ENCODE data around the gene CGNL1.

Gene CGNL1

GRCh38 chr15:57507111-57507510 lies 130.8 kb downstream of the CGNL1 start (continued):
- TF ChIP-seq ZNF530 (tag by site-specific recombination; IDR thresholded peaks at IDR 0.05; ENCODE audit: low read depth) (no peak), ZNF837 (tag by site-specific recombination; IDR thresholded peaks at IDR 0.05) (no peak), ZNF529 (tag by site-specific recombination; IDR thresholded peaks at IDR 0.05; ENCODE audit: insufficient replicate concordance) (no peak), GLIS1 (tag by site-specific recombination; IDR thresholded peaks at IDR 0.05) (no peak), ZNF366 (tag by site-specific recombination; conservative IDR thresholded peaks at IDR 0.05) (no peak), CTCF (tag by site-specific recombination; IDR thresholded peaks at IDR 0.05) (no peak), ZNF404 (tag by site-specific recombination; IDR thresholded peaks at IDR 0.05) (no peak)
- TF ChIP-seq, protein P1, sequence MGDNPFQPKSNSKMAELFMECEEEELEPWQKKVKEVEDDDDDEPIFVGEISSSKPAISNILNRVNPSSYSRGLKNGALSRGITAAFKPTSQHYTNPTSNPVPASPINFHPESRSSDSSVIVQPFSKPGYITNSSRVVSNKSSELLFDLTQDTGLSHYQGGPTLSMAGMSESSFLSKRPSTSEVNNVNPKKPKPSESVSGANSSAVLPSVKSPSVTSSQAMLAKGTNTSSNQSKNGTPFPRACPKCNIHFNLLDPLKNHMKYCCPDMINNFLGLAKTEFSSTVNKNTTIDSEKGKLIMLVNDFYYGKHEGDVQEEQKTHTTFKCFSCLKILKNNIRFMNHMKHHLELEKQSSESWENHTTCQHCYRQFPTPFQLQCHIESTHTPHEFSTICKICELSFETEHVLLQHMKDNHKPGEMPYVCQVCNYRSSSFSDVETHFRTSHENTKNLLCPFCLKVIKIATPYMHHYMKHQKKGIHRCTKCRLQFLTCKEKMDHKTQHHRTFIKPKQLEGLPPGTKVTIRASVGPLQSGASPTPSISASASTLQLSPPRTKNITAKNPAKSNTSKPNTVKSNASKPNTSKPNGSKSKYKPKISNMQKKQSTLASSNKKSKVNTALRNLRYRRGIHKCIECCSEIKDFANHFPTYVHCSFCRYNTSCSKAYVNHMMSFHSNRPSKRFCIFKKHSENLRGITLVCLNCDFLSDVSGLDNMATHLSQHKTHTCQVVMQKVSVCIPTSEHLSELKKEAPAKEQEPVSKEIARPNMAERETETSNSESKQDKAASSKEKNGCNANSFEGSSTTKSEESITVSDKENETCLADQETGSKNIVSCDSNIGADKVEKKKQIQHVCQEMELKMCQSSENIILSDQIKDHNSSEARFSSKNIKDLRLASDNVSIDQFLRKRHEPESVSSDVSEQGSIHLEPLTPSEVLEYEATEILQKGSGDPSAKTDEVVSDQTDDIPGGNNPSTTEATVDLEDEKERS (tag by site-specific recombination; IDR thresholded peaks at IDR 0.05) = no peak

- TF ChIP-seq ZNF830 (tag by site-specific recombination; IDR thresholded peaks at IDR 0.05; ENCODE audit: low read depth) (no peak), EGR2 (tag by site-specific recombination; IDR thresholded peaks at IDR 0.05; ENCODE audit: low read depth) (no peak), ZNF266 (tag by site-specific recombination; IDR thresholded peaks at IDR 0.05; ENCODE audit: low read depth) (no peak), ZNF23 (tag by site-specific recombination; IDR thresholded peaks at IDR 0.05; ENCODE audit: borderline replicate concordance) (no peak), ZNF513 (tag by site-specific recombination; IDR thresholded peaks at IDR 0.05) (no peak)
Observed at GRCh38 chr15:57509126-57509525, 132.8 kb downstream of the CGNL1 start.

DNA sequence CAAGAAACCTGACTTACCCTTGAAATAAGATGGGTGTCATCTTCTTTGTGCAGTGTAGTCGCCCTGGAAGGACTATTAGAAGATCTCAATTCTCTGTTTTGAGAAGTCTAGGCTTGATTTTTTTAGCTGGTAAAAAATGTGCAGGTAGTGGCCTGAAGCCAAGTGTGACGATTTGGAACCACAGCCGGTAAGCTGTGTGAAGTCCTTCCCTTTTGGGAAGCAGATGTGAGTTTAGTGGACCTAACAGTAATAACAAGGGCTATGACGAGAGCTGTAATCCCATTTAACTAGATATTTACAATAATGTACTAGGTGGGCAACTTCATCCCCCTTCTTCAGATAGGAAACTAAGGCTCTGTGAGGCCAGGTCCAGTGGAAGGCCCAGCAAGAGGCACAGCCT lies 133.7 kb downstream of the CGNL1 start:
- no peaks in the 10 kb centered on the region for H3K4me1 ChIP-seq (ENCODE audit: control insufficient read depth, insufficient read depth, low read length)
- POLR2A ChIA-PET = no interaction called here
- CTCF ChIA-PET = no interaction called here
- no peaks in the 10 kb centered on the region for H3K9me3 ChIP-seq (ENCODE audit: control insufficient read depth, insufficient read depth, low read depth, low read length)
- H3K4me3 ChIP-seq (ENCODE audit: low read depth, low read length) = no peak overlapping the region
- H3K27ac ChIP-seq (ENCODE audit: extremely low read depth, low read depth, low read length) = no peak overlapping the region
- H3K36me3 ChIP-seq (ENCODE audit: control insufficient read depth in 2 of 2, insufficient read depth in 1 of 2, low read length in 2 of 2) = no peaks in the 10 kb centered on the region
- TF ChIP-seq ZNF140 (tag by site-specific recombination; IDR thresholded peaks at IDR 0.05) (no peak), SETDB1 (IDR thresholded peaks at IDR 0.05; ENCODE audit: insufficient read length, low read length) (no peak), ZEB2 (tag by site-specific recombination; IDR thresholded peaks at IDR 0.05) (no peak), MEIS1 (CRISPR knock-in tag; IDR thresholded peaks at IDR 0.05; ENCODE audit: borderline replicate concordance) (no peak), ZNF239 (tag by site-specific recombination; IDR thresholded peaks at IDR 0.05) (no peak), ZNF311 (tag by site-specific recombination; IDR thresholded peaks at IDR 0.05; ENCODE audit: borderline replicate concordance) (no peak), ZNF654 (tag by site-specific recombination; IDR thresholded peaks at IDR 0.05; ENCODE audit: low read depth) (no peak), PRDM2 (tag by site-specific recombination; IDR thresholded peaks at IDR 0.05; ENCODE audit: borderline replicate concordance) (no peak), ZNF626 (tag by site-specific recombination; IDR thresholded peaks at IDR 0.05) (no peak), ZNF558 (tag by site-specific recombination; IDR thresholded peaks at IDR 0.05) (no peak)

More at GRCh38 chr15:57509126-57509525, 132.8 kb downstream of the CGNL1 start:
- H3K27ac ChIP-seq (ENCODE audit: extremely low read depth, low read depth, low read length) = no peak overlapping the region
- no peak overlapping the region for H3K4me3 ChIP-seq (ENCODE audit: low read depth, low read length)
- CTCF ChIA-PET = interaction anchor here (0.6 to 1.3 kb wide), 2 partner anchors 131 to 168 kb away, joined by 3 to 5 read pairs; no protein-coding TSS in a partner anchor
- H3K9me3 ChIP-seq (ENCODE audit: control insufficient read depth, insufficient read depth, low read depth, low read length) = no peaks in the 10 kb centered on the region
- H3K36me3 ChIP-seq (ENCODE audit: control insufficient read depth in 2 of 2, insufficient read depth in 1 of 2, low read length in 2 of 2) = no peaks in the 10 kb centered on the region
- POLR2A ChIA-PET = no interaction called here
- H3K4me1 ChIP-seq (ENCODE audit: control insufficient read depth, insufficient read depth, low read length) = no peaks in the 10 kb centered on the region
